K562 (cell line): ENCODE data around the gene ACSF3.

Experiments
- EP300 ChIP-seq: IDR thresholded peaks from 2 replicates; pipeline ENCODE4 v1.6.1; 2012; ENCODE audit warnings: low read length, improper control_type of control experiment
- NCOA6 ChIP-seq: fragments of 450-650 bp; IDR thresholded peaks from 2 replicates; pipeline ENCODE4 v1.6.1; 2017; ENCODE audit warnings: mild to moderate bottlenecking
- TF ChIP-seq, protein P1 (sequence below): sonication (generic); formaldehyde crosslinking; IDR thresholded peaks from 2 replicates; pipeline ENCODE4 v1.8.1; 2022; ENCODE audit warnings: missing genetic modification reagents

GRCh38 chr16:89130448-89130847, 36.8 kb downstream of the ACSF3 start:
- TF ChIP-seq EP300 (no peak), NCOA6 (no peak)
- TF ChIP-seq, protein P1, sequence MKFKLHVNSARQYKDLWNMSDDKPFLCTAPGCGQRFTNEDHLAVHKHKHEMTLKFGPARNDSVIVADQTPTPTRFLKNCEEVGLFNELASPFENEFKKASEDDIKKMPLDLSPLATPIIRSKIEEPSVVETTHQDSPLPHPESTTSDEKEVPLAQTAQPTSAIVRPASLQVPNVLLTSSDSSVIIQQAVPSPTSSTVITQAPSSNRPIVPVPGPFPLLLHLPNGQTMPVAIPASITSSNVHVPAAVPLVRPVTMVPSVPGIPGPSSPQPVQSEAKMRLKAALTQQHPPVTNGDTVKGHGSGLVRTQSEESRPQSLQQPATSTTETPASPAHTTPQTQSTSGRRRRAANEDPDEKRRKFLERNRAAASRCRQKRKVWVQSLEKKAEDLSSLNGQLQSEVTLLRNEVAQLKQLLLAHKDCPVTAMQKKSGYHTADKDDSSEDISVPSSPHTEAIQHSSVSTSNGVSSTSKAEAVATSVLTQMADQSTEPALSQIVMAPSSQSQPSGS (CRISPR knock-in tag) = no peak
